SK-N-SH treated with all-trans-retinoic acid at 6 μM for 48 hours (cell line): ENCODE results near the gene LAMA2.

Experiments
- ARNTL ChIP-seq: fragments of 450-650 bp; formaldehyde crosslinking; IDR thresholded peaks from 2 replicates; pipeline ENCODE4 v1.5.0; 2020; ENCODE audit warnings: low read depth, mild to moderate bottlenecking, moderate library complexity, borderline replicate concordance
- CSDC2 ChIP-seq: fragments of 250-450 bp; sonication (Bioruptor Pico); IDR thresholded peaks from 2 replicates; pipeline ENCODE4 v1.5.0; 2020; ENCODE audit warnings: mild to moderate bottlenecking, moderate library complexity
- ESRRG ChIP-seq: fragments of 250-450 bp; sonication (Bioruptor Pico); IDR thresholded peaks from 2 replicates; pipeline ENCODE4 v1.6.1; 2021; ENCODE audit warnings: mild to moderate bottlenecking
- GLIS3 ChIP-seq: fragments of 250-450 bp; sonication (Bioruptor Pico); IDR thresholded peaks from 2 replicates; pipeline ENCODE4 v1.5.0; 2020; ENCODE audit warnings: mild to moderate bottlenecking, moderate library complexity
- RARB ChIP-seq: fragments of 250-450 bp; sonication (Bioruptor Pico); IDR thresholded peaks from 2 replicates; pipeline ENCODE4 v1.8.0; 2021; ENCODE audit warnings: mild to moderate bottlenecking, moderate library complexity
- TOX ChIP-seq: fragments of 250-450 bp; sonication (Bioruptor Pico); IDR thresholded peaks from 2 replicates; pipeline ENCODE4 v1.8.0; 2021; ENCODE audit warnings: mild to moderate bottlenecking, moderate library complexity, borderline replicate concordance
- ZC3H10 ChIP-seq: fragments of 250-450 bp; sonication (Bioruptor Pico); IDR thresholded peaks from 2 replicates; pipeline ENCODE4 v1.5.1; 2021; ENCODE audit warnings: mild to moderate bottlenecking, moderate library complexity
- ZFP3 ChIP-seq: fragments of 250-450 bp; sonication (Bioruptor Pico); IDR thresholded peaks from 2 replicates; pipeline ENCODE4 v1.5.0; 2020; ENCODE audit warnings: mild to moderate bottlenecking, moderate library complexity
- TF ChIP-seq, protein P1 (sequence below): fragments of 250-450 bp; sonication (Bioruptor Pico); IDR thresholded peaks from 2 replicates; pipeline ENCODE4 v1.8.0; 2020; ENCODE audit warnings: mild to moderate bottlenecking, moderate library complexity, borderline replicate concordance
- TF ChIP-seq, protein P2 (sequence below): fragments of 250-450 bp; sonication (Bioruptor Pico); IDR thresholded peaks from 2 replicates; pipeline ENCODE4 v1.5.1; 2020; ENCODE audit warnings: low read depth, mild to moderate bottlenecking, moderate library complexity
- TF ChIP-seq, protein P3 (sequence below): fragments of 250-450 bp; sonication (Bioruptor Pico); IDR thresholded peaks from 2 replicates; pipeline ENCODE4 v1.5.0; 2020; ENCODE audit warnings: mild to moderate bottlenecking, moderate library complexity

DNA sequence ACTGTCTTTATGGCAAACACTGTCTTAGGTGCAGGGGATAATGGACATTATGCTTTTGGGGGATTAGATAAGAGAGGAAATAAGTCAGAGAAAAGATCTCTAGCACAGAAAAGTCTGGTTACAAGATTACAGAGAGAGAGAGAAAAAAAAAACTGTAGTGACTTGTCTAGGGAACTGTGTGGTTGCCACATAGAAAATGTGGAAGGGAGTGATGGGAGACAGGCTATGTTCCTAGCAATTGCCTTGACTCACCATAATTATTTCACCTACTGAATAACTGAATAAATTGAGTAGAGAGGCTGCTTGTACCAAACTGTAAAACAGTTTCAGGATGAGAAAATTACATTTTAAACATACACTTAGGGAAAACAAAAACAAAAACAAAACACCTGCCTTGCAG lies 229.7 kb downstream of the LAMA2 start:
- TF ChIP-seq CSDC2 (CRISPR knock-in tag) (no peak), ZC3H10 (CRISPR knock-in tag) (no peak), GLIS3 (CRISPR knock-in tag) (no peak), ARNTL (CRISPR knock-in tag) (no peak), ESRRG (CRISPR knock-in tag) (no peak), ZFP3 (CRISPR knock-in tag) (no peak), RARB (CRISPR knock-in tag) (no peak), TOX (no peak)
- TF ChIP-seq, protein P1, sequence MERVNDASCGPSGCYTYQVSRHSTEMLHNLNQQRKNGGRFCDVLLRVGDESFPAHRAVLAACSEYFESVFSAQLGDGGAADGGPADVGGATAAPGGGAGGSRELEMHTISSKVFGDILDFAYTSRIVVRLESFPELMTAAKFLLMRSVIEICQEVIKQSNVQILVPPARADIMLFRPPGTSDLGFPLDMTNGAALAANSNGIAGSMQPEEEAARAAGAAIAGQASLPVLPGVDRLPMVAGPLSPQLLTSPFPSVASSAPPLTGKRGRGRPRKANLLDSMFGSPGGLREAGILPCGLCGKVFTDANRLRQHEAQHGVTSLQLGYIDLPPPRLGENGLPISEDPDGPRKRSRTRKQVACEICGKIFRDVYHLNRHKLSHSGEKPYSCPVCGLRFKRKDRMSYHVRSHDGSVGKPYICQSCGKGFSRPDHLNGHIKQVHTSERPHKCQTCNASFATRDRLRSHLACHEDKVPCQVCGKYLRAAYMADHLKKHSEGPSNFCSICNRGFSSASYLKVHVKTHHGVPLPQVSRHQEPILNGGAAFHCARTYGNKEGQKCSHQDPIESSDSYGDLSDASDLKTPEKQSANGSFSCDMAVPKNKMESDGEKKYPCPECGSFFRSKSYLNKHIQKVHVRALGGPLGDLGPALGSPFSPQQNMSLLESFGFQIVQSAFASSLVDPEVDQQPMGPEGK (CRISPR knock-in tag), result no peak
- TF ChIP-seq, protein P2, sequence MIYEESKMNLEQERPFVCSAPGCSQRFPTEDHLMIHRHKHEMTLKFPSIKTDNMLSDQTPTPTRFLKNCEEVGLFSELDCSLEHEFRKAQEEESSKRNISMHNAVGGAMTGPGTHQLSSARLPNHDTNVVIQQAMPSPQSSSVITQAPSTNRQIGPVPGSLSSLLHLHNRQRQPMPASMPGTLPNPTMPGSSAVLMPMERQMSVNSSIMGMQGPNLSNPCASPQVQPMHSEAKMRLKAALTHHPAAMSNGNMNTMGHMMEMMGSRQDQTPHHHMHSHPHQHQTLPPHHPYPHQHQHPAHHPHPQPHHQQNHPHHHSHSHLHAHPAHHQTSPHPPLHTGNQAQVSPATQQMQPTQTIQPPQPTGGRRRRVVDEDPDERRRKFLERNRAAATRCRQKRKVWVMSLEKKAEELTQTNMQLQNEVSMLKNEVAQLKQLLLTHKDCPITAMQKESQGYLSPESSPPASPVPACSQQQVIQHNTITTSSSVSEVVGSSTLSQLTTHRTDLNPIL (CRISPR knock-in tag), result no peak
- TF ChIP-seq, protein P3, sequence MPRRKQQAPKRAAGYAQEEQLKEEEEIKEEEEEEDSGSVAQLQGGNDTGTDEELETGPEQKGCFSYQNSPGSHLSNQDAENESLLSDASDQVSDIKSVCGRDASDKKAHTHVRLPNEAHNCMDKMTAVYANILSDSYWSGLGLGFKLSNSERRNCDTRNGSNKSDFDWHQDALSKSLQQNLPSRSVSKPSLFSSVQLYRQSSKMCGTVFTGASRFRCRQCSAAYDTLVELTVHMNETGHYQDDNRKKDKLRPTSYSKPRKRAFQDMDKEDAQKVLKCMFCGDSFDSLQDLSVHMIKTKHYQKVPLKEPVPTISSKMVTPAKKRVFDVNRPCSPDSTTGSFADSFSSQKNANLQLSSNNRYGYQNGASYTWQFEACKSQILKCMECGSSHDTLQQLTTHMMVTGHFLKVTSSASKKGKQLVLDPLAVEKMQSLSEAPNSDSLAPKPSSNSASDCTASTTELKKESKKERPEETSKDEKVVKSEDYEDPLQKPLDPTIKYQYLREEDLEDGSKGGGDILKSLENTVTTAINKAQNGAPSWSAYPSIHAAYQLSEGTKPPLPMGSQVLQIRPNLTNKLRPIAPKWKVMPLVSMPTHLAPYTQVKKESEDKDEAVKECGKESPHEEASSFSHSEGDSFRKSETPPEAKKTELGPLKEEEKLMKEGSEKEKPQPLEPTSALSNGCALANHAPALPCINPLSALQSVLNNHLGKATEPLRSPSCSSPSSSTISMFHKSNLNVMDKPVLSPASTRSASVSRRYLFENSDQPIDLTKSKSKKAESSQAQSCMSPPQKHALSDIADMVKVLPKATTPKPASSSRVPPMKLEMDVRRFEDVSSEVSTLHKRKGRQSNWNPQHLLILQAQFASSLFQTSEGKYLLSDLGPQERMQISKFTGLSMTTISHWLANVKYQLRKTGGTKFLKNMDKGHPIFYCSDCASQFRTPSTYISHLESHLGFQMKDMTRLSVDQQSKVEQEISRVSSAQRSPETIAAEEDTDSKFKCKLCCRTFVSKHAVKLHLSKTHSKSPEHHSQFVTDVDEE, result no peak
